ENCODE data around the gene RTN4. TPM values are rescaled to one million over a fixed set of nuclear protein-coding genes. Genes with fewer than 3 reads are reported as not detected.

The RTN4 gene
- total RNA-seq, 1 experiment from 2014 or later: 342 TPM

DNA sequence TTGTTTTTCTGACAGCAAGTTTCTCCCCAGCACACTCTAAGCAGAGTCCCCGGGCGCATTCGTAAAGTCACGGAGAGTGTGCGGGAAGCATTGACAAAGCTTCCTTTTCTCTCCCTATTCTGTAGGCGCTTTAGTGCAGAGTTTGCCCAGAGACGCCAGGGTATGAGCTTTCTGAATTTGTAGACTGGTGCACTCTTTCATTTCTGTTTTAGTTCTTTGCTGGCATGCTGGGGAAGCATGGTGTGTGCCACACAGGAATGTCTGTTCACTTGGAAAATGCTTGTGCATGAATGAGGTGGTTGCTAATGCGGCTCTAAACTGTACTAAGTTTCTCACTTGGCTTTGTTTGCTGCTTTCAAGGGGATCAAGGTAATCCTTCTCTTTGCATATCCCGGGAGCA is 102.6 kb downstream of the RTN4 start:
- Histone ChIP-seq H4K20me1 (ENCODE audit: insufficient read depth) (no peaks in the 10 kb centered on the region), H3K27ac (no peak overlapping the region), H3K79me2 (ENCODE audit: low read depth) (no peaks in the 10 kb centered on the region), H3K4me2 (no peak overlapping the region), H2AFZ (no peak overlapping the region), H3K27me3 (ENCODE audit: insufficient read depth, low read depth) (no peaks in the 10 kb centered on the region), H3K9me3 (ENCODE audit: insufficient read depth, low read depth) (no peaks in the 10 kb centered on the region), H3K9me2 (ENCODE audit: insufficient read depth) (no peaks in the 10 kb centered on the region), H3K36me3 (ENCODE audit: low read depth) (no peaks in the 10 kb centered on the region), H3K4me1 (replicated peaks; ENCODE audit: insufficient read depth) (peaks cover 22% of the 10 kb centered on the region), H3F3A (ENCODE audit: insufficient read depth, low read depth) (peaks cover 25% of the 10 kb centered on the region; the same call in 1 of the 2 replicates), H3K4me3 (no peak overlapping the region)
- DNase-seq: no peak
- ChIA-PET POLR2A (ENCODE audit: unreplicated experiment) (no interaction called here), CTCF (no interaction called here)
- intact Hi-C loops (cut with micrococcal nuclease; ENCODE audit: unreplicated experiment): no loop called here
- no TSS peak for BruUV-seq (replicated peaks)
- TF ChIP-seq, protein P1, sequence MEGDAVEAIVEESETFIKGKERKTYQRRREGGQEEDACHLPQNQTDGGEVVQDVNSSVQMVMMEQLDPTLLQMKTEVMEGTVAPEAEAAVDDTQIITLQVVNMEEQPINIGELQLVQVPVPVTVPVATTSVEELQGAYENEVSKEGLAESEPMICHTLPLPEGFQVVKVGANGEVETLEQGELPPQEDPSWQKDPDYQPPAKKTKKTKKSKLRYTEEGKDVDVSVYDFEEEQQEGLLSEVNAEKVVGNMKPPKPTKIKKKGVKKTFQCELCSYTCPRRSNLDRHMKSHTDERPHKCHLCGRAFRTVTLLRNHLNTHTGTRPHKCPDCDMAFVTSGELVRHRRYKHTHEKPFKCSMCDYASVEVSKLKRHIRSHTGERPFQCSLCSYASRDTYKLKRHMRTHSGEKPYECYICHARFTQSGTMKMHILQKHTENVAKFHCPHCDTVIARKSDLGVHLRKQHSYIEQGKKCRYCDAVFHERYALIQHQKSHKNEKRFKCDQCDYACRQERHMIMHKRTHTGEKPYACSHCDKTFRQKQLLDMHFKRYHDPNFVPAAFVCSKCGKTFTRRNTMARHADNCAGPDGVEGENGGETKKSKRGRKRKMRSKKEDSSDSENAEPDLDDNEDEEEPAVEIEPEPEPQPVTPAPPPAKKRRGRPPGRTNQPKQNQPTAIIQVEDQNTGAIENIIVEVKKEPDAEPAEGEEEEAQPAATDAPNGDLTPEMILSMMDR (conservative IDR thresholded peaks at IDR 0.05): no peak

DNA sequence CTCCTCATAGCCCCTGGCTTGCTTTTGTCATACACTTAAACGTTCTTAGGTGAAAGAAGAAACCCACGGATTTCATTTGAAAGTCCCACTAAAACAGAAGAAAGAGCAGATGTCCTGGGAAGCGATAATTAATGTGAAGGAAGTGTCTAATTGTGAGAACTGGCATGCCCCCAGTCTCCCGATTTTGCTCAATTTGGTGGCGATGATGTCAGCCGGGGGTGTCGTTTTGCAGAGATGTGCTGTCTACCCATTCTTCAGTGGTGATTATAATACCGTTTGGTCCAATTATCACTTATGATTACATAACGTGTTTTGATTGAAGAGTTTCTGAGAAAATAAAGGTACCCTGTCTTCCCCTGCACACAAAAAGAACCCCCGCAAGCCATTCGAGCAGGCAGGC is 103.1 kb downstream of the RTN4 start:
- POLR2A ChIA-PET (ENCODE audit: unreplicated experiment): no interaction called here
- H2AFZ ChIP-seq: no peak overlapping the region
- TF ChIP-seq, protein P1 (conservative IDR thresholded peaks at IDR 0.05): no peak
- no peak for TF ChIP-seq EZH2 (IDR thresholded peaks at IDR 0.05; ENCODE audit: low read depth)
- no peaks in the 10 kb centered on the region for H3K9me3 ChIP-seq (ENCODE audit: insufficient read depth, low read depth)
- no peaks in the 10 kb centered on the region for H3K27me3 ChIP-seq (ENCODE audit: insufficient read depth, low read depth)
- CTCF ChIA-PET: no interaction called here
- H3K4me3 ChIP-seq: no peak overlapping the region
- intact Hi-C loops (cut with micrococcal nuclease; ENCODE audit: unreplicated experiment): no loop called here
- H3K36me3 ChIP-seq (ENCODE audit: low read depth): no peaks in the 10 kb centered on the region
- no peaks in the 10 kb centered on the region for H3K79me2 ChIP-seq (ENCODE audit: low read depth)
- H3K27ac ChIP-seq: no peak overlapping the region
- no TSS peak for BruUV-seq (replicated peaks)
- no peaks in the 10 kb centered on the region for H4K20me1 ChIP-seq (ENCODE audit: insufficient read depth)
- peaks cover 24% of the 10 kb centered on the region; the same call in 1 of the 2 replicates for H3F3A ChIP-seq (ENCODE audit: insufficient read depth, low read depth)
- H3K4me1 ChIP-seq (replicated peaks; ENCODE audit: insufficient read depth): peaks cover 18% of the 10 kb centered on the region
- H3K4me2 ChIP-seq: no peak overlapping the region
- DNase-seq: no peak
- H3K9me2 ChIP-seq (ENCODE audit: insufficient read depth): no peaks in the 10 kb centered on the region

DNA sequence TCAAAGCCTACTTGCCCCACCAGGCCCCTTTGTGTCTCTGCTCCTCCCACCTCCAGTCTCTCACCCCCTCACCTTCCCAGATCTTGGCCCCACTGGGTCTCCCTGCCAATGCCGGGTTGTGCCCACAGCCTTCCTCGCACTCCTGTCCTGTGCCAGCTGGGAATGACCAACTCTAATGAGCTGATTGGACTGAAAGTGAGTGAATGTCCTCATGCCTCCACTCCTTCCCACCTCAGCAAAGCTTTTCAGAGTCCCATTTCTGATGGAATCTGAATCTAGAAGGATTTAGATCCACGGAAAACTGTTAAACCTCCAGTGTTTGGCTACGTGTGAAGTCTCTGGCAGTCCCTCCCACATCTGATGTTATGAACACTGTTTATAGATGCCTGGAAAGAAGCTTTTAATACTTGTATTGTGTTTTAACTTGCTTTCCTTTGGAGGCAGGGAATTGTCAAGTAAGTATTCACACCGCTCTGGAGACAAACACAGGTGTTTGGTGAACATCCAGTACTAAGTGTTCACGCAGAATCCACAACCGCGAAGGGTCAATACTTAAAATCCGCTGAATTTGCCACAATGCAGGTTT is 103.9 kb downstream of the RTN4 start:
- Histone ChIP-seq H4K20me1 (ENCODE audit: insufficient read depth) (no peaks in the 10 kb centered on the region), H3K27me3 (ENCODE audit: insufficient read depth, low read depth) (no peaks in the 10 kb centered on the region), H3K9me3 (ENCODE audit: insufficient read depth, low read depth) (no peaks in the 10 kb centered on the region), H3K4me3 (no peak overlapping the region), H2AFZ (no peak overlapping the region), H3K36me3 (ENCODE audit: low read depth) (no peaks in the 10 kb centered on the region), H3K79me2 (ENCODE audit: low read depth) (no peaks in the 10 kb centered on the region), H3K4me1 (replicated peaks; ENCODE audit: insufficient read depth) (peaks cover 18% of the 10 kb centered on the region), H3K9me2 (ENCODE audit: insufficient read depth) (no peaks in the 10 kb centered on the region), H3F3A (ENCODE audit: insufficient read depth, low read depth) (peaks cover 24% of the 10 kb centered on the region; the same call in 1 of the 2 replicates), H3K27ac (peak overlapping the region; percentile 44), H3K4me2 (peak overlapping the region; percentile 39)
- POLR2A ChIA-PET (ENCODE audit: unreplicated experiment): no interaction called here
- BruUV-seq (replicated peaks): no TSS peak
- TF ChIP-seq, protein P1 (conservative IDR thresholded peaks at IDR 0.05): no peak
- TF ChIP-seq EZH2 (IDR thresholded peaks at IDR 0.05; ENCODE audit: low read depth): no peak
- CTCF ChIA-PET: no interaction called here
- DNase-seq: no peak
- intact Hi-C loops (cut with micrococcal nuclease; ENCODE audit: unreplicated experiment): no loop called here

All from PC-9 (cell line).